NAMALWA (cell line): ENCODE measurements around the gene TMPRSS2.
A peak's percentile ranks its signal among the peaks of the same experiment; 100 is the strongest.
"Not testable (repeated sequence)": the region's sequence is repeated elsewhere in the genome, so short reads cannot be mapped to it uniquely, and the experiment has no call there.

Experiments
- DNase-seq: peaks from one replicate; pipeline ENCODE4 v3.0.0-alpha.2; 2015; ENCODE audit warnings: low spot score

Gene TMPRSS2

GRCh38 chr21:41426676-41427404, 81.1 kb downstream of the TMPRSS2 start:
- no peak for DNase-seq

GRCh38 chr21:41425954-41426675, 81.8 kb downstream of the TMPRSS2 start, which contains the start of gene MX1:
Gene MX1 (plus strand): TSS chr21:41426239. CDS start chr21:41432071, 5,832 bp downstream.
- peak; percentile 81 for DNase-seq

GRCh38 chr21:41425588-41425953, 82.4 kb downstream of the TMPRSS2 start:
- DNase-seq = no peak

- peak; percentile 33 for DNase-seq
These were observed 84.7 kb downstream of the TMPRSS2 start for GRCh38 chr21:41423305-41423636.

- no peak for DNase-seq
These were observed 85.2 kb downstream of the TMPRSS2 start for GRCh38 chr21:41422546-41423304.

- DNase-seq = not testable (repeated sequence)
These were observed 87.0 kb downstream of the TMPRSS2 start for GRCh38 chr21:41420998-41421397.

GRCh38 chr21:41419921-41420862, 87.8 kb downstream of the TMPRSS2 start:
- peak; percentile 68 for DNase-seq

- no peak for DNase-seq
These were observed 88.8 kb downstream of the TMPRSS2 start for GRCh38 chr21:41418956-41419680.

- no peak for DNase-seq
These were observed 89.6 kb downstream of the TMPRSS2 start for GRCh38 chr21:41418393-41418792.

- DNase-seq = not testable (repeated sequence)
These were observed 90.5 kb downstream of the TMPRSS2 start for GRCh38 chr21:41417505-41417904.
